ENCODE measurements around the gene SLC10A1. TPM values are rescaled to one million over a fixed set of nuclear protein-coding genes. Genes with fewer than 3 reads are reported as not detected.

The SLC10A1 gene
- total RNA-seq = not detected in 2 replicates

DNA sequence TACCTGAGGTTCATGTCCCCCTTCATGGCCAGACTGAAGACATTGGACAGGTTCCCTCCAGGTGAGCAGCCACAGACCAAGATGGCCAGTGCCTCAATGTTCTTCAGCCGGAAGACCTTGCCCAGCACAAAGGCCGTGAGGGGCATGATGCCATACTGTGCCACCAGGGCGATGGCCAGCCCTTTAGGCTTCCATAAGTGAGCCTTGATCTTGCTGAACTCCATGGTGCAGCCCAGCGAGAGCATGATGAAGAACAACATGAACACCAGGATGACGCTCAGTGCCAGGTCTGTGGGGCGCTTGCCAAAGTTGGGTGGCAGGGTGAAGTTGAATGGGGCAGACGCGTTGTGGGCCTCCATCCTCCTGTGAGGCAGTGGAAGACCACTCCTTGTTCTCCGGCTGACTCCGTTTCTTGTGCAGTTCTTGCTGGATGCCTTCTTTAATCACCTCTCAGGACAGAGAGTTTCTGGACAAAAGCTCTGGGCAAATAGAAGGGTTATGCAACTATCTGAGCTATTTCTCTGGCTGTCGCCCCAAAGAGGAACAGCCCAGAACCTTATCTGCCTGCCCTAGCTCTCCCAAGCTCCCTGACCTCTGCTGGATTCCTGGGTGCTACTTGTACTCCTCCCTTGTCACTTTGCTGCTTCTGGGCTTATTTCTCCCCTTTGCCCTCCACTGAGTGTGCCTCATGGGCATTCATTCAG lies at the start of gene SLC10A1:
TSS of gene SLC10A1 (minus strand) at position 445 of the 704 bp plus-strand sequence. CDS start at position 359, 86 bp downstream.

DNA sequence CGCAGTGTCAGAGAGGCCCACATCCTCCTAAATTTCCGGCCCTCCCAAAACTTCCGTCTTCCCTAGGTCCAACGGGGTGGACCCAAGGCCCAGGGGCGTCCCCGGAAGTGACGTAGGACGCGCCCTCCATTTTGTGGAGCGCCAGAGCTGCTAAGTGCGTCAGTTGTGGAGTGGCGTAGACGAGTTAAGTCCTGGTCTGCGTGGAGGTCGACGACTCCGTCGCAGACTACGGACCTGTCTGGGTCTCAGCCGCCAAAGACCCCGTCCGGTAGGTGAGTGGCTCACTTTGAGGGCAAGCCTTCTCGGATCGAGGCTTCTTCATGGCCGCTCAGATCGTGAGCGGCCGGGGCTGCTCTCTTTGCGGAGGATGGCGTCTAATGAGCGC lies 30.1 kb downstream of the SLC10A1 start, which contains the start of gene SRSF5:
TSS of gene SRSF5 (plus strand) at position 159 of the 385 bp plus-strand sequence. CDS start 1,015 bp downstream, outside the sequence.

Other genes starting within 250 kb of the SLC10A1 start
- gene CCDC177, start 222.4 kb downstream of the SLC10A1 start, total RNA-seq = not detected in 2 replicates
- 9.0 and 14.2 TPM in 2 replicates for gene SUSD6, start 185.6 kb downstream of the SLC10A1 start, total RNA-seq
- gene SRSF5, start 30.1 kb downstream of the SLC10A1 start, total RNA-seq = 129 and 143 TPM in 2 replicates
- gene SMOC1, start 82.2 kb upstream of the SLC10A1 start, total RNA-seq = under 0.01 and 0.09 TPM in 2 replicates